ENCODE data around the gene SENP6. TPM values are rescaled to one million over a fixed set of nuclear protein-coding genes. Genes with fewer than 3 reads are reported as not detected.

Gene SENP6
- polyA plus RNA-seq, 1 of the 3 experiments (the other 2 are of a cell fraction) = 16.2 TPM

DNA sequence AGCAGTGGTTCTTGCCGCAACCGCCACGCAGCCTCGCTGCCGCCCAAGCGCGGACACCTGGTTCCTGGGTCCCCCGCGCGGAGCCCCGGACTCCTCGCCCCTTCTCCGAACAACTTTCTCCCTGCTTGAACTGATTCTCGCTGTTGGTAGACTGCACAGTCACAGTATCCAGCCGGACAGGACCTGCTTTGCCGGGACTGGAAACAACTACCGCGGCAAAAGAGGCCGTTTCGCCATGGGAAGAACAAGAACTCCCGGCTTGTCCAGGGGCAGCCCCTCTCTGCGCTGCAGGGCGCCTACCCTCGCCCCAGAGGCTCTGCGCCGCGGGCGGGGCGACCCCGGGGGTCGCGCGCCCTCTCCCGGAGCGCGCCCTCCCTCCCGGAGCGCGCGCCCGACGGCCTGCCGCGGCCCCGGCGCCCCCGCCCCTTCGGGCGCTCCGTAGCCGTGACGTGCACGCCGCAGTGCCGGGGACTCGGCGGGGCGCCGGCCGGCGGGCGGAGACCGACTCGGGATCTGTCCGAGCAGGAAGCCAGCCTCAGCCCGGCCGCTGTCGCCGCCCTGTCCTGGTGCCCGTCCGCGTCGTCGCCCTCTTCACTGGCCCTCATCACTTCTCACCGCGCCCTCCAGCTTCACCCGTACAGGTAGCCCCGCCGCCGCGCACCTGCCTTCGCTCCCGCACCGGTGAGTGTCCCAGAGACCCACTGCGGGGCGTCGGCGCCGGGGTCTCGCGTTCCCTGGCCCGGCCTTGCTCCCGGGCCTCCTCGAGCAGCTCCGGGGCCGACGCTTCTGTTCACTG, 147.3 kb downstream of the SENP6 start, which contains the start of gene MYO6 (continued):
- TF ChIP-seq, protein P1, sequence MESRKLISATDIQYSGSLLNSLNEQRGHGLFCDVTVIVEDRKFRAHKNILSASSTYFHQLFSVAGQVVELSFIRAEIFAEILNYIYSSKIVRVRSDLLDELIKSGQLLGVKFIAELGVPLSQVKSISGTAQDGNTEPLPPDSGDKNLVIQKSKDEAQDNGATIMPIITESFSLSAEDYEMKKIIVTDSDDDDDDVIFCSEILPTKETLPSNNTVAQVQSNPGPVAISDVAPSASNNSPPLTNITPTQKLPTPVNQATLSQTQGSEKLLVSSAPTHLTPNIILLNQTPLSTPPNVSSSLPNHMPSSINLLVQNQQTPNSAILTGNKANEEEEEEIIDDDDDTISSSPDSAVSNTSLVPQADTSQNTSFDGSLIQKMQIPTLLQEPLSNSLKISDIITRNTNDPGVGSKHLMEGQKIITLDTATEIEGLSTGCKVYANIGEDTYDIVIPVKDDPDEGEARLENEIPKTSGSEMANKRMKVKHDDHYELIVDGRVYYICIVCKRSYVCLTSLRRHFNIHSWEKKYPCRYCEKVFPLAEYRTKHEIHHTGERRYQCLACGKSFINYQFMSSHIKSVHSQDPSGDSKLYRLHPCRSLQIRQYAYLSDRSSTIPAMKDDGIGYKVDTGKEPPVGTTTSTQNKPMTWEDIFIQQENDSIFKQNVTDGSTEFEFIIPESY (IDR thresholded peaks at IDR 0.05; ENCODE audit: borderline replicate concordance, low read depth) = no peak
- TF ChIP-seq, protein P2, sequence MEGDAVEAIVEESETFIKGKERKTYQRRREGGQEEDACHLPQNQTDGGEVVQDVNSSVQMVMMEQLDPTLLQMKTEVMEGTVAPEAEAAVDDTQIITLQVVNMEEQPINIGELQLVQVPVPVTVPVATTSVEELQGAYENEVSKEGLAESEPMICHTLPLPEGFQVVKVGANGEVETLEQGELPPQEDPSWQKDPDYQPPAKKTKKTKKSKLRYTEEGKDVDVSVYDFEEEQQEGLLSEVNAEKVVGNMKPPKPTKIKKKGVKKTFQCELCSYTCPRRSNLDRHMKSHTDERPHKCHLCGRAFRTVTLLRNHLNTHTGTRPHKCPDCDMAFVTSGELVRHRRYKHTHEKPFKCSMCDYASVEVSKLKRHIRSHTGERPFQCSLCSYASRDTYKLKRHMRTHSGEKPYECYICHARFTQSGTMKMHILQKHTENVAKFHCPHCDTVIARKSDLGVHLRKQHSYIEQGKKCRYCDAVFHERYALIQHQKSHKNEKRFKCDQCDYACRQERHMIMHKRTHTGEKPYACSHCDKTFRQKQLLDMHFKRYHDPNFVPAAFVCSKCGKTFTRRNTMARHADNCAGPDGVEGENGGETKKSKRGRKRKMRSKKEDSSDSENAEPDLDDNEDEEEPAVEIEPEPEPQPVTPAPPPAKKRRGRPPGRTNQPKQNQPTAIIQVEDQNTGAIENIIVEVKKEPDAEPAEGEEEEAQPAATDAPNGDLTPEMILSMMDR (IDR thresholded peaks at IDR 0.05) = no peak
- peak; percentile 71; the same call in 1 of the 2 replicates for TF ChIP-seq POLR2AphosphoS5 (IDR thresholded peaks at IDR 0.05; ENCODE audit: low read depth, low read length)
- TF ChIP-seq YY1 (IDR thresholded peaks at IDR 0.05; ENCODE audit: low read depth) = no peak
- TF ChIP-seq CHD2 (IDR thresholded peaks at IDR 0.05; ENCODE audit: low read length, partially characterized antibody) = no peak
- no peak for TF ChIP-seq SIN3A (IDR thresholded peaks at IDR 0.05; ENCODE audit: borderline replicate concordance, low read depth, low read length)

DNA sequence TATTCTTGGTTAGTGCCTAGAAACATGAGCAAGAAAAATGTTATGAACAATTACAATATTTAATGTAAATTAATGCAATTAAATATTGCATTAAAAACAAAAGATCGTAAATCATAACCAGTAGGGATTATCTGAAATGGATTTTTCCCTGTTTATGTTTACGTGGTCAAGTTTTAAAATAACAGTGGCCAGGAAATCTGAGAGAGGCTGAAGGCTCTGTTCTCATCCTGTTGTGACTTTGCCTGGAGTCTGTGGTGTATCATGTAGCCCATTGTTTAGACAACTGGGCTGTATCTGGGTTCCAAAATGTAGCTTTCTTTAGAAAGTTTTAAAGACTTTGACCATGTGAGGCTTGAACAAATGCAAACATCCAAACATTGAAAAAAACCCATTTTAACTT, 149.8 kb downstream of the SENP6 start:
- 91% methylated on average over 2 of the region's 2 CpGs for WGBS (ENCODE audit: low lambda C conversion rate)
- Histone ChIP-seq H4K20me1 (ENCODE audit: insufficient read depth) (no peaks in the 10 kb centered on the region), H2AFZ (ENCODE audit: low read depth) (no peak overlapping the region), H3K4me1 (ENCODE audit: control insufficient read depth in 1 of 2, insufficient read depth in 2 of 2, low read depth in 1 of 2, low read length in 1 of 2) (peaks cover 0 to 5% of the 10 kb centered on the region in 2 experiments; a peak in 2 of 4 replicates), H3K36me3 (replicated peaks in 1 of 2; ENCODE audit: control insufficient read depth in 1 of 2, insufficient read depth in 2 of 2, low read length in 1 of 2) (peaks cover 0 to 5% of the 10 kb centered on the region in 2 experiments), H3K27me3 (ENCODE audit: insufficient read depth) (no peaks in the 10 kb centered on the region), H3K4me3 (ENCODE audit: low read depth in 2 of 2, low read length in 1 of 2) (no peak overlapping the region), H3K9me3 (no peaks in the 10 kb centered on the region), H3K4me2 (no peak overlapping the region), H3K9me2 (no peaks in the 10 kb centered on the region), H3K9ac (no peak overlapping the region), H3K27ac (ENCODE audit: low read depth in 2 of 2, low read length in 1 of 2) (peak overlapping the region in 1 of 2 experiments; percentile 7; a peak in 1 of 4 replicates), H3K79me2 (ENCODE audit: insufficient read depth) (peaks cover 48% of the 10 kb centered on the region), H3F3A (replicated peaks; ENCODE audit: insufficient read depth) (peaks cover 24% of the 10 kb centered on the region)
- TF ChIP-seq RXRA (IDR thresholded peaks at IDR 0.05; ENCODE audit: borderline replicate concordance, low read depth) (no peak), CHD2 (IDR thresholded peaks at IDR 0.05; ENCODE audit: low read length, partially characterized antibody) (no peak), MXI1 (IDR thresholded peaks at IDR 0.05; ENCODE audit: low read depth, low read length) (no peak), NRF1 (IDR thresholded peaks at IDR 0.05; ENCODE audit: low read depth, low read length) (no peak), YY1 (IDR thresholded peaks at IDR 0.05; ENCODE audit: low read depth) (no peak), FOSL2 (IDR thresholded peaks at IDR 0.05; ENCODE audit: borderline replicate concordance, low read depth) (no peak), MEF2A (IDR thresholded peaks at IDR 0.05; ENCODE audit: borderline replicate concordance, low read depth) (no peak), GABPA (IDR thresholded peaks at IDR 0.05; ENCODE audit: low read depth) (no peak)
- TF ChIP-seq, protein P3, sequence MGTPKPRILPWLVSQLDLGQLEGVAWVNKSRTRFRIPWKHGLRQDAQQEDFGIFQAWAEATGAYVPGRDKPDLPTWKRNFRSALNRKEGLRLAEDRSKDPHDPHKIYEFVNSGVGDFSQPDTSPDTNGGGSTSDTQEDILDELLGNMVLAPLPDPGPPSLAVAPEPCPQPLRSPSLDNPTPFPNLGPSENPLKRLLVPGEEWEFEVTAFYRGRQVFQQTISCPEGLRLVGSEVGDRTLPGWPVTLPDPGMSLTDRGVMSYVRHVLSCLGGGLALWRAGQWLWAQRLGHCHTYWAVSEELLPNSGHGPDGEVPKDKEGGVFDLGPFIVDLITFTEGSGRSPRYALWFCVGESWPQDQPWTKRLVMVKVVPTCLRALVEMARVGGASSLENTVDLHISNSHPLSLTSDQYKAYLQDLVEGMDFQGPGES (IDR thresholded peaks at IDR 0.05; ENCODE audit: low read depth, low read length) = no peak
- CTCF ChIA-PET = no interaction called here
- POLR2A ChIA-PET = interaction anchor here (0.6 kb wide), 1 partner anchor 19 kb away, joined by 5 read pairs; no protein-coding TSS in a partner anchor
- no peak for DNase-seq

All from SK-N-SH (cell line).